GM19193 (cell line): ENCODE measurements around the gene DAB2.

Source experiments
- POLR2A ChIP-seq: IDR thresholded peaks from 4 replicates; pipeline ENCODE4 v1.6.1; 2011; ENCODE audit not compliant: insufficient read depth, insufficient read length; ENCODE audit errors: extremely low read depth

The DAB2 gene

GRCh38 chr5:39352170-39352569 is 72.6 kb downstream of the DAB2 start:
- no peak for TF ChIP-seq POLR2A

DNA sequence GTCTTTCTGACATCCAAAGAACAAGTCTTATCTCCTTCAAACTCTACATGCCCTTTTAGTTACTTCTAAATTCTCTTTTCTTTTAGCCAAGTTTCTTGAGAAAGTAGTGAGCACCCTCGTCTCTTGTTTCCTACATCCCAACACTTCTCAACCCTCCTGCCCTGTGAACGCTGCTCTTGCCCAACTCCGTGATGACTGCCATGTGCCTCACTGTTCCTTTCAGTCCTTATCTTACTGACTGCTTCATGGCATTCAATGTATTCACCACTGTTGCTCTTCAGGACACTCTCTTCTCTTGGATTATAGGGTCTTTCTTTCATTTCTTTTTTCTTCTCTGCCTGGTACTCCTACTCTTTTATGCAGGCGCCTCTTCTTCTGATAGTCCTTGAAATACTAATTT is 75.3 kb downstream of the DAB2 start:
- no peak for TF ChIP-seq POLR2A

DNA sequence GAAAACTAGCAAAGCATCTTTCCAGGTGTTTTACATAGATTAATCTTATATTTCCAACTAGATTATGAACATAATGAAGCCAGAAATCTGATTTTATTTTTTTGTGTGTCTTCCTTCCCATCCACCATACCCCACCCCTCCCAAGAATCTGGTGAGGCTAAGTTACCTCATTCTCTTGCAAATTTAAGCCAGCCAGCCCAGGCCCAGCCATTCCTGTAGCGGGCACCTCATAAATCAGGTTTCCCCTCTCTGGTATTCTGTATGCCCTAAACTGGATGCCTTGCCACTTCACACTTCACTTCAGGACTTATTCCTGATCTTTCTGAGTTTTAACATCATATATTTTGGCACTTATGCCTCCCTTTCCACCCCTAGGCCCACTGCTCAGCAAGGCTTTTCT is 82.3 kb downstream of the DAB2 start:
- no peak for TF ChIP-seq POLR2A

DNA sequence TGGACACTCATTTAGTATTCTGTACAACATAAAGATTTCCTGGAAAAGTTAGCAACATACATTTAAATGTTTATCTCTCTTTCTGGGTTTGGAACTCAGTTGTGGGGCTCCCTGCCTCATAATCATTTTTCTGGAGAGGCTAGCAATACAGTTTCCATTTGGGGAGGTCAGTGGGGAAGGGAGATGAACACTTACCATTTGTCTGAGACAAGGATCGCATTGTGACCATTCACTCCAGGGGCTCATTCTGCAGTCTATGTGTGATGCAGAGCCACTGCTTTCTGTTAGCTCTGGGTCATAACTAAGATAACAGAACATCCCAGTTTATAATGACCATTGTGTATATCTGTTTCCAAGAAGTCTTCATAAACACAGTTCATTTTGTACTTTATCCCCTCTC is 82.9 kb downstream of the DAB2 start:
- no peak for TF ChIP-seq POLR2A

DNA sequence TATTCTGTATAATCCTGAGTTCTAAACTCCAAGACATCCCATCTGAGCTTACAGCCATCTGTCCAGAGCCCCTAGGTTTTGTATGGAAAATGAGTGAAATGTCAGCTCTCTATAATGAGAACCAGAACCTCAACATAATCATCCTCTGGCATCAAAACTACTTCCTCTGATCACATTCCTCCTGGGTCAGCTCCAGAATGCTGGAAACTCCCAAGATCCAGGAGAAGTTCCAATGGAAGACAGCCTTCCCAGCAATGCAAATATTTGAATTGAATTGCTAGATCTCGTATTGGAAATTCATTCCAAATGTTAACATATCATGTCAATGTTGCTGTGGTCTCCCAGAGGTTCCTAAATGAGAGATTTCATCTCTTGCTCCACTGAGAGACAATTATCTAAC is 84.3 kb downstream of the DAB2 start:
- no peak for TF ChIP-seq POLR2A

GRCh38 chr5:39337252-39337915 is 87.4 kb downstream of the DAB2 start:
- no peak for TF ChIP-seq POLR2A

- no peak for TF ChIP-seq POLR2A
Measured at GRCh38 chr5:39333104-39333503, 91.7 kb downstream of the DAB2 start.

DNA sequence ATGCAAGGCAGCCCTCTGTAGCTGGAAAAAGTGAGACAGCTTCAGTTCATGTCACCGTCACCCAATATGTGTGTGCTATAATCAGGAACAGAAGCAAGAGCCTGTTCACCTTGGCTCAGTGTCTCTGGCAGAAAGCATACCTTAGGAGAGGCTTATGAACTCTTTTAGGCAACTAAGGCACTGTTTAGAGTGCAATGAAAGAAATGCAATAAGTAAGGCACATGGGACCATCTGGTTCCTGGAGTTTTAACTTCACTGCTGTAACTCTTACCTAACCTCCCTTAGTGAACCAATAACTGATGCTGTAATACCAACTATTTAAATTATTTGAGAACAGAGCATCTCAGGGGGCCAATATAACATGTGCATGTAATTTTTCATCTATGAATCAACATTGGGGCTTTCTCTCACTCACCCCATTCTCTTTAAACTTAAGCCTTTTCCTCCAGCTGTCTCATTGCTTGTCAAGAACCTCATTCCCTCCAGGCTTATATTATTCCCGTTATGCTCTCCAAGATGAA is 92.9 kb downstream of the DAB2 start:
- TF ChIP-seq POLR2A, result no peak

DNA sequence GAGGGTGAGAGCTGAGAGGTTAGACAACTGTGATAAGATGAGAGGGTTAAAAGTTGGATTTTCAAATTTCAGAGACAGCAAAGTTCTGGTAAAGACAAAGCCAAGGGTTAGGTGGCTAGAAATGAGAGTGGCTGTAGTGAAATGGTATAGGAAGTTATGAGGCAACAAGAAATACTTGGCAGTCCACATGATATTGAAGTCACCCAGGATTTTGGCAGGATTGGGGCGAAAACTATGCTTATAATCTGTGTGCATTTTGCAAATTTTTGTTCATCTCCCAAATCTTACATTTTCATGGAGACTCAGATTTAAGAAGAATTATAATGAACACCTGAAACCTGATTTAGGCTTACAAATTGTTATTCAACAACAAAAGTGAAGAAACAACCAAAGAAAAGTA is 96.0 kb downstream of the DAB2 start:
- TF ChIP-seq POLR2A, result no peak

DNA sequence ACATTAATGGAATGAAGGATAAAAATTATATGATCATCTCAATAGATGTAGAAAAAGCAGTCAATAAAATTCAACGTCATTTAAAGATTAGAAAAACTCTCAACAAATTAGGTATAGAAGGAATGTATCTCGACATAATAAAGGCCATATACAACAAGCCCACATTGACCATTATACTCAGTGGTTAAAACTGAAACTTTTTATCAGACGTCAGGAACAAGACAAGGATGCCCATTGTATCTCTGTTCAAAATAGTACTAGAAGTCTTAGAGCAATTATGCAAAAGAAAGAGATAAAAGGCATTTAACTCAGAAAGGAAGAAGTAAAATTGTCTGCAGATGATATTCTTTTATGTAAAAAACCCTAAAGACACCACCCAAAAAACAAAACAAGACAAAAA is 101.2 kb downstream of the DAB2 start:
- TF ChIP-seq POLR2A, result no peak
